Smooth muscle cell (in vitro differentiated cells): ENCODE measurements around the gene RPL37A. TPM values are rescaled to one million over a fixed set of nuclear protein-coding genes. Genes with fewer than 3 reads are reported as not detected.
A peak's percentile ranks its signal among the peaks of the same experiment; 100 is the strongest.

Source experiments
- DNase-seq: peaks from one replicate; lab custom pipeline; 2025; ENCODE audit not compliant: unreplicated experiment; lab: John Stamatoyannopoulos, UW
- H2AFZ ChIP-seq: fragments of 200-600 bp; sonication (generic); 2 replicates; pipeline ENCODE4 v1.6.0; 2016; ENCODE audit warnings: antibody characterized with exemption, low read depth, mild to moderate bottlenecking
- H3F3A ChIP-seq: fragments of 200-600 bp; sonication (generic); 2 replicates; pipeline ENCODE4 v1.6.0; 2017; ENCODE audit warnings: antibody characterized with exemption, low read depth
- H3K27ac ChIP-seq: fragments of 200-600 bp; sonication (generic); 2 replicates; pipeline ENCODE4 v1.5.1; 2016; ENCODE audit warnings: low read depth, mild to moderate bottlenecking
- H3K27me3 ChIP-seq: fragments of 200-600 bp; sonication (generic); 2 replicates; pipeline ENCODE4 v1.6.1; 2016; ENCODE audit warnings: low read depth, mild to moderate bottlenecking
- H3K36me3 ChIP-seq: fragments of 200-600 bp; sonication (generic); 2 replicates; pipeline ENCODE4 v1.5.1; 2016; ENCODE audit warnings: low read depth
- H3K4me1 ChIP-seq: fragments of 200-600 bp; sonication (generic); 2 replicates; pipeline ENCODE4 v1.5.1; 2016; ENCODE audit warnings: low read depth
- H3K4me2 ChIP-seq: fragments of 200-600 bp; sonication (generic); 2 replicates; pipeline ENCODE4 v1.6.0; 2016; ENCODE audit warnings: mild to moderate bottlenecking
- H3K4me3 ChIP-seq: fragments of 200-600 bp; sonication (generic); 2 replicates; pipeline ENCODE4 v1.5.1; 2016; ENCODE audit warnings: mild to moderate bottlenecking
- H3K79me2 ChIP-seq: fragments of 200-600 bp; sonication (generic); 2 replicates; pipeline ENCODE4 v1.6.0; 2016; ENCODE audit warnings: low read depth, mild to moderate bottlenecking
- H3K9ac ChIP-seq: fragments of 200-600 bp; sonication (generic); 2 replicates; pipeline ENCODE4 v1.6.0; 2016; ENCODE audit warnings: low read depth
- H3K9me3 ChIP-seq: fragments of 200-600 bp; sonication (generic); replicated peaks from 2 replicates; pipeline ENCODE4 v1.5.1; 2016; ENCODE audit warnings: low read depth
- H4K20me1 ChIP-seq: fragments of 200-600 bp; sonication (generic); 2 replicates; pipeline ENCODE4 v1.6.0; 2016; ENCODE audit warnings: low read depth
- CTCF ChIP-seq: fragments of 200-600 bp; sonication (generic); IDR thresholded peaks from 2 replicates; pipeline ENCODE4 v1.5.1; 2017; ENCODE audit warnings: borderline replicate concordance, mild to moderate bottlenecking, antibody characterized with exemption; ENCODE audit not compliant: insufficient read depth, poor library complexity, severe bottlenecking
- WGBS: methylation state at CpG from one replicate; pipeline ENCODE4 v1.1.7; 2016; ENCODE audit warnings: low lambda C conversion rate; 5-methylcytosine and 5-hydroxymethylcytosine counted together
- polyA plus RNA-seq: library from polyadenylated mRNA; unstranded; fragments of >200 nt; fragmentation: Nextera tagmentation; extraction: Ambion mirVana; gene quantifications from 2 replicates; pipeline ENCODE4 v1.2.1, GENCODE V29; 2016
- total RNA-seq: library from RNA; depleted of rRNA; stranded (reverse); fragments of >200 nt; gene quantifications from 2 replicates; pipeline ENCODE4 v1.2.3, GENCODE V29; 2014

RPL37A gene
- total and polyA plus RNA-seq, 2 experiments from 2014 or later: 1,221 to 1,842 TPM

DNA sequence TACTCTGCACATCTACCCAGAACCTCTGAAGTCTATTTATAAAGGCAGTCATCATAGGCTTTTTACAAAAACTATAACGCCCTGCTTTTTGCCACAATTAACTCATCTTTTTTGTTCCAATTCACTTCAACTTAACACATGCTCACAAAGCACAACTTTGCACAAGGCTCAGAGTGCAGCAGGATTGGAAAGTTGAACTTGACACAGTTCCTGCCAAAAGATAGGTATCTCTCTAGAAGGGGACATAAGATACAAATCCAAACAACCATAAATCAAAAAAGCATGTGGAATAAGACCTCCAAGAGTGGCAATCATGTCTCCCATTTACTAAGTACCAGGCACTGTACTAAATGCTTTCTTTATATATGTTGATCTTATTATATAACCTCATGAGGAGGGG lies 36.2 kb downstream of the RPL37A start:
- H3K4me1 ChIP-seq: peaks cover 31% of the 10 kb centered on the region

GRCh38 chr2:216535454-216535995 lies 36.9 kb downstream of the RPL37A start:
- no peak for DNase-seq
- H3K9ac ChIP-seq: peak overlapping the region; percentile 41
- H3K4me3 ChIP-seq: no peak overlapping the region
- no peaks in the 10 kb centered on the region for H4K20me1 ChIP-seq
- H3K27me3 ChIP-seq: no peaks in the 10 kb centered on the region
- H2AFZ ChIP-seq: no peak overlapping the region
- WGBS: 19% methylated on average over 10 of the region's 10 CpGs
- H3K79me2 ChIP-seq: no peaks in the 10 kb centered on the region
- H3K4me2 ChIP-seq: peak overlapping the region; percentile 69
- no peak for TF ChIP-seq CTCF
- peak overlapping the region; percentile 77 for H3K27ac ChIP-seq
- H3K4me1 ChIP-seq: peaks cover 31% of the 10 kb centered on the region
- H3K9me3 ChIP-seq: no peaks in the 10 kb centered on the region
- no peaks in the 10 kb centered on the region for H3K36me3 ChIP-seq
- H3F3A ChIP-seq: peaks cover 41% of the 10 kb centered on the region

More for the DNA sequence above, 36.2 kb downstream of the RPL37A start:
- peaks cover 41% of the 10 kb centered on the region for H3F3A ChIP-seq
- no peaks in the 10 kb centered on the region for H3K27me3 ChIP-seq
- H3K4me2 ChIP-seq: peak overlapping the region; percentile 69
- H3K9ac ChIP-seq: no peak overlapping the region
- H3K4me3 ChIP-seq: no peak overlapping the region
- no peak for TF ChIP-seq CTCF
- H3K27ac ChIP-seq: peak overlapping the region; percentile 77
- H4K20me1 ChIP-seq: no peaks in the 10 kb centered on the region
- no peak overlapping the region for H2AFZ ChIP-seq
- H3K79me2 ChIP-seq: no peaks in the 10 kb centered on the region
- 88% methylated on average over 1 of the region's 1 CpG for WGBS
- H3K9me3 ChIP-seq: no peaks in the 10 kb centered on the region
- DNase-seq: no peak
- no peaks in the 10 kb centered on the region for H3K36me3 ChIP-seq

GRCh38 chr2:216536734-216537210 lies 38.1 kb downstream of the RPL37A start:
- no peak for DNase-seq
- no peak overlapping the region for H2AFZ ChIP-seq
- WGBS: 15% methylated on average over 6 of the region's 6 CpGs
- H3K27me3 ChIP-seq: no peaks in the 10 kb centered on the region
- H3K9ac ChIP-seq: peak overlapping the region; percentile 41
- H3K4me1 ChIP-seq: peaks cover 31% of the 10 kb centered on the region
- no peaks in the 10 kb centered on the region for H3K36me3 ChIP-seq
- no peaks in the 10 kb centered on the region for H4K20me1 ChIP-seq
- H3K4me2 ChIP-seq: peak overlapping the region; percentile 69
- no peak for TF ChIP-seq CTCF
- peak overlapping the region; percentile 77 for H3K27ac ChIP-seq
- H3F3A ChIP-seq: peaks cover 39% of the 10 kb centered on the region
- no peaks in the 10 kb centered on the region for H3K79me2 ChIP-seq
- H3K4me3 ChIP-seq: no peak overlapping the region
- no peaks in the 10 kb centered on the region for H3K9me3 ChIP-seq

GRCh38 chr2:216537366-216537765 lies 38.7 kb downstream of the RPL37A start:
- Histone ChIP-seq H2AFZ (no peak overlapping the region), H4K20me1 (no peaks in the 10 kb centered on the region), H3K4me1 (peaks cover 27% of the 10 kb centered on the region), H3K27ac (no peak overlapping the region), H3F3A (peaks cover 34% of the 10 kb centered on the region), H3K9ac (no peak overlapping the region), H3K4me2 (no peak overlapping the region), H3K79me2 (no peaks in the 10 kb centered on the region), H3K4me3 (no peak overlapping the region), H3K27me3 (no peaks in the 10 kb centered on the region), H3K36me3 (no peaks in the 10 kb centered on the region), H3K9me3 (no peaks in the 10 kb centered on the region)
- WGBS: 95% methylated on average over 4 of the region's 4 CpGs
- no peak for DNase-seq
- TF ChIP-seq CTCF: no peak
